HepG2 (cell line): ENCODE data around the gene ATRN. TPM values are rescaled to one million over a fixed set of nuclear protein-coding genes. Genes with fewer than 3 reads are reported as not detected.

Experiments
- ATAC-seq: fragments of 200-7000 bp; cut with Tn5 transposase; 3 replicates; pipeline ENCODE4 v1.9.1; 2020; ENCODE audit warnings: mild to moderate bottlenecking, moderate library complexity
- BruUV-seq: library from RNA; stranded (reverse); fragments of 400-500 nt; replicated peaks from 2 replicates; lab custom pipeline; 2021; lab: Mats Ljungman, UMichigan
- CTCF ChIA-PET: fragments of 300-600 bp; formaldehyde crosslinking; extraction: SDS; loops from one replicate; lab custom pipeline; 2021; ENCODE audit warnings: low total read pairs, inconsistent platforms, low intra/inter-chr PET ratio; lab: Yijun Ruan, JAX
- POLR2A ChIA-PET: fragments of 350-600 bp; sonication (Branson Sonifier 250); formaldehyde crosslinking; loops from one replicate; lab custom pipeline; 2020; ENCODE audit warnings: antibody characterized with exemption, inconsistent platforms; lab: Yijun Ruan, JAX
- DNase-seq: peaks from one replicate; pipeline ENCODE4 v3.0.0-alpha.2; 2015; ENCODE audit warnings: low spot score
- FAIRE-seq: peaks from 3 replicates; lab custom pipeline; 2011; peaks lifted over from hg19 to GRCh38; lab: Jason Lieb, UNC
- H2AFZ ChIP-seq: one replicate; pipeline ENCODE4 v1.6.1; 2011; ENCODE audit warnings: low read length, inconsistent platforms
- H3K27ac ChIP-seq: fragments of 300-600 bp; 3 replicates; pipeline ENCODE4 v1.8.0; 2011; ENCODE audit warnings: mixed run types, mild to moderate bottlenecking, mixed read lengths, low read length, inconsistent platforms; ENCODE audit not compliant: insufficient read depth; ENCODE audit errors: extremely low read length
- H3K27me3 ChIP-seq, 2 experiments: fragments of 200-600 bp in 1 of 2; 2 replicates in 1 of 2; 3 replicates in 1 of 2; pipeline versions ENCODE4 v1.6.0 to v1.8.0; 2011; ENCODE audit warnings: low read length in 2 of 2, mild to moderate bottlenecking in 2 of 2, moderate library complexity in 2 of 2, inconsistent platforms in 1 of 2; ENCODE audit not compliant: insufficient read depth in 2 of 2, control insufficient read depth in 1 of 2
- H3K36me3 ChIP-seq, 2 experiments: fragments of 200-600 bp in 1 of 2; replicated peaks in 1 of 2; 2 replicates in 1 of 2; 3 replicates in 1 of 2; pipeline versions ENCODE4 v1.5.1 to v1.8.0; 2011; ENCODE audit warnings: low read length in 2 of 2, inconsistent platforms in 1 of 2; ENCODE audit not compliant: insufficient read depth in 2 of 2, control insufficient read depth in 1 of 2
- H3K4me1 ChIP-seq: 2 replicates; pipeline ENCODE4 v1.5.1; 2012; ENCODE audit warnings: low read length, inconsistent platforms; ENCODE audit not compliant: insufficient read depth
- H3K4me2 ChIP-seq: 2 replicates; pipeline ENCODE4 v1.6.0; 2011; ENCODE audit warnings: low read depth, low read length, inconsistent platforms
- H3K4me3 ChIP-seq, 3 experiments: fragments of 200-600 bp in 1 of 3; sonication (generic), shearing (Covaris generic) in 1 of 3; replicated peaks in 1 of 3; 2 replicates each; pipeline ENCODE4 v1.5.1; 2011 to 2016; ENCODE audit warnings: low read length in 3 of 3, inconsistent platforms in 2 of 3, low read depth in 2 of 3, mild to moderate bottlenecking in 2 of 3, control low read depth in 1 of 3, mixed read lengths in 1 of 3; ENCODE audit not compliant: insufficient read depth in 1 of 3
- H3K79me2 ChIP-seq: one replicate; pipeline ENCODE4 v1.6.1; 2011; ENCODE audit warnings: low read length, inconsistent platforms; ENCODE audit not compliant: insufficient read depth
- H3K9ac ChIP-seq: 2 replicates; pipeline ENCODE4 v1.6.0; 2011; ENCODE audit warnings: mild to moderate bottlenecking, low read depth, low read length, inconsistent platforms; ENCODE audit not compliant: insufficient read depth
- H3K9me3 ChIP-seq: 2 replicates; pipeline ENCODE4 v1.5.1; 2012; ENCODE audit warnings: mild to moderate bottlenecking, low read length
- H4K20me1 ChIP-seq: 2 replicates; pipeline ENCODE4 v1.6.0; 2011; ENCODE audit warnings: inconsistent platforms, mild to moderate bottlenecking, low read length, moderate library complexity; ENCODE audit not compliant: insufficient read depth
- BHLHE40 ChIP-seq: IDR thresholded peaks from 2 replicates; pipeline ENCODE4 v1.6.1; 2011; ENCODE audit warnings: low read length, improper control_type of control experiment
- CTCF ChIP-seq: sonication (generic); formaldehyde crosslinking; IDR thresholded peaks from 2 replicates; pipeline ENCODE4 v1.5.0; 2020; ENCODE audit warnings: mild to moderate bottlenecking, missing genetic modification reagents, moderate library complexity
- FOXK2 ChIP-seq: fragments of 450-650 bp; IDR thresholded peaks from 2 replicates; pipeline ENCODE4 v1.6.1; 2016
- GABPA ChIP-seq, 2 experiments: IDR thresholded peaks; 2 replicates each; pipeline ENCODE4 v1.6.1; 2011 to 2016; ENCODE audit warnings: low read depth in 2 of 2, low read length in 1 of 2, missing biosample characterization in 1 of 2, missing genetic modification characterization in 1 of 2
- MIER2 ChIP-seq: IDR thresholded peaks from 2 replicates; pipeline ENCODE4 v1.6.1; 2016; ENCODE audit warnings: missing biosample characterization, missing genetic modification reagents
- POLR2AphosphoS5 ChIP-seq: IDR thresholded peaks from 2 replicates; pipeline ENCODE4 v1.6.1; 2012; ENCODE audit warnings: low read depth, low read length
- RAD21 ChIP-seq: fragments of 450-650 bp; formaldehyde crosslinking; IDR thresholded peaks from 2 replicates; pipeline ENCODE4 v1.5.0; 2020; ENCODE audit warnings: mild to moderate bottlenecking
- SNAPC2 ChIP-seq: sonication (generic); formaldehyde crosslinking; IDR thresholded peaks from 2 replicates; pipeline ENCODE4 v1.8.1; 2022; ENCODE audit warnings: mild to moderate bottlenecking, missing genetic modification reagents
- SPEN ChIP-seq: sonication (generic); formaldehyde crosslinking; IDR thresholded peaks from 2 replicates; pipeline ENCODE4 v1.5.1; 2020; ENCODE audit warnings: low read depth, mild to moderate bottlenecking, missing genetic modification reagents
- STAG1 ChIP-seq: sonication (generic); formaldehyde crosslinking; IDR thresholded peaks from 2 replicates; pipeline ENCODE4 v1.4.0; 2020; ENCODE audit warnings: missing genetic modification reagents
- TIGD3 ChIP-seq: sonication (generic); formaldehyde crosslinking; IDR thresholded peaks from 2 replicates; pipeline ENCODE4 v1.5.1; 2020; ENCODE audit warnings: mild to moderate bottlenecking, missing genetic modification reagents, borderline replicate concordance
- ZNF263 ChIP-seq: sonication (generic); formaldehyde crosslinking; IDR thresholded peaks from 2 replicates; pipeline ENCODE4 v1.4.0; 2020; ENCODE audit warnings: missing genetic modification reagents
- ZNF354B ChIP-seq: sonication (generic); formaldehyde crosslinking; IDR thresholded peaks from 2 replicates; pipeline ENCODE4 v1.8.0; 2022; ENCODE audit warnings: mild to moderate bottlenecking, missing genetic modification reagents
- ZNF678 ChIP-seq: sonication (generic); formaldehyde crosslinking; IDR thresholded peaks from 2 replicates; pipeline ENCODE4 v1.4.0; 2020; ENCODE audit warnings: mild to moderate bottlenecking, missing genetic modification reagents
- WGBS: methylation state at CpG from one replicate; pipeline ENCODE4 v1.1.6; 2017; ENCODE audit warnings: low lambda C conversion rate; 5-methylcytosine and 5-hydroxymethylcytosine counted together
- in situ Hi-C: cut with HindIII; loops from 2 replicates; pipeline ENCODE4 v1.10.0; 2017; ENCODE audit warnings: low pct_unique_long_range_greater_than_20kb; ENCODE audit not compliant: extremely low pct_ligation_motif_present
- intact Hi-C: fragments of 100-400 bp; cut with micrococcal nuclease; formaldehyde crosslinking; loops from one replicate; pipeline ENCODE4 v1.10.0; 2022; ENCODE audit not compliant: unreplicated experiment
- polyA plus RNA-seq, 8 experiments: library from polyadenylated mRNA; depleted of rRNA in 3 of 8; stranded (reverse) in 7 of 8; unstranded in 1 of 8; fragments of >200 nt; fragmentation: Illumina TruSeq in 4 of 8; extraction: Trizol in 4 of 8; gene quantifications; 2 replicates each; pipeline versions ENCODE4 v1.2.1 to v1.2.3, GENCODE V29; 2011 to 2016; ENCODE audit warnings: low read depth in 4 of 8, missing spikeins in 1 of 8, mixed read lengths in 1 of 8; ENCODE audit not compliant: insufficient read depth in 1 of 8
- total RNA-seq, 5 experiments: library from RNA; depleted of rRNA; stranded (reverse); fragments of >200 nt; fragmentation: Illumina TruSeq; extraction: Trizol; gene quantifications; 2 replicates each; pipeline ENCODE4 v1.2.3, GENCODE V29; 2016; ENCODE audit warnings: low read depth in 1 of 5

The ATRN gene
- total and polyA plus RNA-seq, 2 of the 13 experiments (the other 11 are each of a cell fraction or from before 2014, with no cell fraction given): 44.2 to 81.1 TPM

GRCh38 chr20:3694864-3695263, 224.0 kb downstream of the ATRN start:
- POLR2A ChIA-PET: no interaction called here
- BruUV-seq: no TSS peak

GRCh38 chr20:3696200-3696599, 225.4 kb downstream of the ATRN start:
- intact Hi-C loops (no loop called here), in situ Hi-C loops (no loop called here)
- no peak overlapping the region for H3K4me3 ChIP-seq
- H3K4me2 ChIP-seq: no peak overlapping the region
- H3K79me2 ChIP-seq: no peaks in the 10 kb centered on the region
- H3K27ac ChIP-seq: no peak overlapping the region
- peaks cover 12% of the 10 kb centered on the region for H3K4me1 ChIP-seq
- H3K9me3 ChIP-seq: peaks cover 5% of the 10 kb centered on the region; the same call in 1 of the 2 replicates
- CTCF ChIA-PET: interaction anchor here (1.1 kb wide), 1 partner anchor 20 kb away, joined by 4 read pairs; no protein-coding TSS in a partner anchor
- H4K20me1 ChIP-seq: no peaks in the 10 kb centered on the region; the same call in 1 of the 2 replicates
- no TSS peak for BruUV-seq
- no peaks in the 10 kb centered on the region for H3K36me3 ChIP-seq
- FAIRE-seq: no peak
- POLR2A ChIA-PET: no interaction called here
- 18% methylated on average over 1 of the region's 1 CpG for WGBS
- H3K27me3 ChIP-seq: peaks cover 24 to 67% of the 10 kb centered on the region in 2 experiments; a peak in 3 of 5 replicates
- no peak for DNase-seq
- no peak for ATAC-seq
- H2AFZ ChIP-seq: no peak overlapping the region
- no peak overlapping the region for H3K9ac ChIP-seq
- no peak for TF ChIP-seq SPEN (CRISPR knock-in tag)
- TF ChIP-seq RAD21 (CRISPR knock-in tag): 0 out of 2 replicates have a peak, but pooled peaks have one; percentile 14
- TF ChIP-seq FOXK2: no peak
- no peak for TF ChIP-seq ZNF678 (CRISPR knock-in tag)
- TF ChIP-seq GABPA (IDR thresholded peaks at IDR 0.05; ENCODE audit: low read depth, low read length): no peak
- no peak for TF ChIP-seq GABPA (CRISPR knock-in tag; IDR thresholded peaks at IDR 0.05; ENCODE audit: low read depth)
- TF ChIP-seq SNAPC2 (CRISPR knock-in tag): no peak
- peak; percentile 37; the same call in 1 of the 2 replicates for TF ChIP-seq STAG1 (CRISPR knock-in tag)
- TF ChIP-seq ZNF263 (CRISPR knock-in tag): 0 out of 2 replicates have a peak, but pooled peaks have one; percentile 2
- TF ChIP-seq BHLHE40: no peak
- peak; percentile 49 for TF ChIP-seq CTCF (CRISPR knock-in tag)

More at GRCh38 chr20:3694864-3695263, 224.0 kb downstream of the ATRN start:
- Histone ChIP-seq H3K4me1 (peaks cover 9% of the 10 kb centered on the region; the same call in 1 of the 2 replicates), H4K20me1 (no peaks in the 10 kb centered on the region; the same call in 1 of the 2 replicates), H3K9ac (no peak overlapping the region), H3K4me3 (no peak overlapping the region), H3K27me3 (peaks cover 24 to 77% of the 10 kb centered on the region in 2 experiments; a peak in 3 of 5 replicates), H3K36me3 (no peaks in the 10 kb centered on the region), H3K27ac (no peak overlapping the region), H3K4me2 (no peak overlapping the region), H3K79me2 (no peaks in the 10 kb centered on the region), H2AFZ (no peak overlapping the region), H3K9me3 (peaks cover 5% of the 10 kb centered on the region; the same call in 1 of the 2 replicates)
- CTCF ChIA-PET: no interaction called here
- intact Hi-C loops: no loop called here
- no peak for ATAC-seq
- in situ Hi-C loops: no loop called here
- TF ChIP-seq ZNF354B (CRISPR knock-in tag) (0 out of 2 replicates have a peak, but pooled peaks have one; percentile 56), MIER2 (CRISPR knock-in tag) (no peak), POLR2AphosphoS5 (no peak), TIGD3 (CRISPR knock-in tag) (no peak)
- FAIRE-seq: no peak
- WGBS: 48% methylated on average over 5 of the region's 5 CpGs
- DNase-seq: no peak
